K562 (cell line): Measurements from ENCODE around the gene UNC5C.

Experiments
- CCAR2 ChIP-seq: fragments of 200-400 bp; formaldehyde crosslinking; IDR thresholded peaks from 2 replicates; pipeline ENCODE4 v1.6.1; 2017; ENCODE audit warnings: mild to moderate bottlenecking, low read depth, low read length
- HCFC1 ChIP-seq: IDR thresholded peaks from 2 replicates; pipeline ENCODE4 v1.6.1; 2012; ENCODE audit warnings: low read depth, low read length, improper control_type of control experiment
- NONO ChIP-seq, 2 experiments: fragments of 200-400 bp in 1 of 2; fragments of 450-650 bp in 1 of 2; formaldehyde crosslinking in 1 of 2; IDR thresholded peaks; 2 replicates each; pipeline ENCODE4 v1.6.1; 2017; ENCODE audit warnings: low read depth in 2 of 2, mild to moderate bottlenecking in 2 of 2, moderate library complexity in 2 of 2, low read length in 1 of 2
- NR2C2 ChIP-seq, 2 experiments: fragments of 200-800 bp in 1 of 2; sonication (Bioruptor generic) in 1 of 2; sonication (generic) in 1 of 2; formaldehyde crosslinking in 1 of 2; IDR thresholded peaks; 2 replicates each; pipeline versions ENCODE4 v1.6.1 to v1.8.0; 2016 to 2022; ENCODE audit warnings: mild to moderate bottlenecking in 1 of 2, missing compliant biosample characterization in 1 of 2, missing genetic modification characterization in 1 of 2, missing genetic modification reagents in 1 of 2
- POLR2AphosphoS5 ChIP-seq: IDR thresholded peaks from 2 replicates; pipeline ENCODE4 v1.6.1; 2011; ENCODE audit warnings: mild to moderate bottlenecking, low read depth, low read length, moderate library complexity; ENCODE audit not compliant: control insufficient read depth, insufficient read depth
- TF ChIP-seq, protein P1 (sequence below), 2 experiments: IDR thresholded peaks in 1 of 2; conservative IDR thresholded peaks in 1 of 2; 2 replicates each; pipeline ENCODE4 v1.6.1; 2016; ENCODE audit warnings: low read depth in 2 of 2, mild to moderate bottlenecking in 1 of 2, missing compliant biosample characterization in 1 of 2, missing genetic modification characterization in 1 of 2, moderate library complexity in 1 of 2
- TF ChIP-seq, protein P2 (sequence below): sonication (generic); formaldehyde crosslinking; IDR thresholded peaks from 2 replicates; pipeline ENCODE4 v1.5.0; 2020; ENCODE audit warnings: missing genetic modification reagents
- TF ChIP-seq, protein P3 (sequence below): sonication (generic); formaldehyde crosslinking; IDR thresholded peaks from 2 replicates; pipeline ENCODE4 v1.8.1; 2022; ENCODE audit warnings: missing genetic modification reagents
- TF ChIP-seq, protein P4 (sequence below): fragments of 250-450 bp; sonication (Bioruptor Pico); IDR thresholded peaks from 2 replicates; pipeline ENCODE4 v1.8.0; 2021; ENCODE audit warnings: moderate library complexity, mild to moderate bottlenecking, inconsistent platforms
- TF ChIP-seq, protein P5 (sequence below): IDR thresholded peaks from 3 replicates; pipeline ENCODE4 v1.6.1; 2011; ENCODE audit warnings: borderline replicate concordance, mild to moderate bottlenecking; ENCODE audit not compliant: insufficient read length, insufficient read depth

DNA sequence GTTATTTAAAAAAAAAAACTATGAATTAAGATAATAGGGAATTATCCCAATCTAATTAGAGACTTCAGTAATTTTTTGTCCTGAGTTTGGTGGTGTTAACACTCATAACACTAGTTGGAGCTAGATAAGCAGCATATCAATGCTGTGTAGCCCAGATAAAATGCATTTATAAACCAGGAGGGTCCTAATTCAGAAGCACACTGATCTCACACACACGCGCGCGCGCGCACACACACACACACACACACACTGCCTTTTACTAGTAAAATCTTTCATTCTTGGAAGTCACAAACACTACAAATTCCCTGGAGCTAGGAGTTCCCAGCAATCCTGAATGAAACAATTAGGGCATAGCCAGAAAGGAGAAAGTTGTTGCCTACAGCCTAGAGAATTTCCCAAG, 3.2 kb downstream of the UNC5C start:
- TF ChIP-seq POLR2AphosphoS5: no peak
- TF ChIP-seq, protein P1, sequence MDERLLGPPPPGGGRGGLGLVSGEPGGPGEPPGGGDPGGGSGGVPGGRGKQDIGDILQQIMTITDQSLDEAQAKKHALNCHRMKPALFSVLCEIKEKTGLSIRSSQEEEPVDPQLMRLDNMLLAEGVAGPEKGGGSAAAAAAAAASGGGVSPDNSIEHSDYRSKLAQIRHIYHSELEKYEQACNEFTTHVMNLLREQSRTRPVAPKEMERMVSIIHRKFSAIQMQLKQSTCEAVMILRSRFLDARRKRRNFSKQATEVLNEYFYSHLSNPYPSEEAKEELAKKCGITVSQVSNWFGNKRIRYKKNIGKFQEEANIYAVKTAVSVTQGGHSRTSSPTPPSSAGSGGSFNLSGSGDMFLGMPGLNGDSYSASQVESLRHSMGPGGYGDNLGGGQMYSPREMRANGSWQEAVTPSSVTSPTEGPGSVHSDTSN (CRISPR knock-in tag; IDR thresholded peaks at IDR 0.05; ENCODE audit: low read depth): no peak
- TF ChIP-seq, protein P1 (tag; conservative IDR thresholded peaks at IDR 0.05; ENCODE audit: low read depth): no peak
- TF ChIP-seq, protein P2, sequence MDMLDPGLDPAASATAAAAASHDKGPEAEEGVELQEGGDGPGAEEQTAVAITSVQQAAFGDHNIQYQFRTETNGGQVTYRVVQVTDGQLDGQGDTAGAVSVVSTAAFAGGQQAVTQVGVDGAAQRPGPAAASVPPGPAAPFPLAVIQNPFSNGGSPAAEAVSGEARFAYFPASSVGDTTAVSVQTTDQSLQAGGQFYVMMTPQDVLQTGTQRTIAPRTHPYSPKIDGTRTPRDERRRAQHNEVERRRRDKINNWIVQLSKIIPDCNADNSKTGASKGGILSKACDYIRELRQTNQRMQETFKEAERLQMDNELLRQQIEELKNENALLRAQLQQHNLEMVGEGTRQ (CRISPR knock-in tag): no peak
- TF ChIP-seq, protein P3, sequence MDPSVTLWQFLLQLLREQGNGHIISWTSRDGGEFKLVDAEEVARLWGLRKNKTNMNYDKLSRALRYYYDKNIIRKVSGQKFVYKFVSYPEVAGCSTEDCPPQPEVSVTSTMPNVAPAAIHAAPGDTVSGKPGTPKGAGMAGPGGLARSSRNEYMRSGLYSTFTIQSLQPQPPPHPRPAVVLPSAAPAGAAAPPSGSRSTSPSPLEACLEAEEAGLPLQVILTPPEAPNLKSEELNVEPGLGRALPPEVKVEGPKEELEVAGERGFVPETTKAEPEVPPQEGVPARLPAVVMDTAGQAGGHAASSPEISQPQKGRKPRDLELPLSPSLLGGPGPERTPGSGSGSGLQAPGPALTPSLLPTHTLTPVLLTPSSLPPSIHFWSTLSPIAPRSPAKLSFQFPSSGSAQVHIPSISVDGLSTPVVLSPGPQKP: no peak
- TF ChIP-seq, protein P4, sequence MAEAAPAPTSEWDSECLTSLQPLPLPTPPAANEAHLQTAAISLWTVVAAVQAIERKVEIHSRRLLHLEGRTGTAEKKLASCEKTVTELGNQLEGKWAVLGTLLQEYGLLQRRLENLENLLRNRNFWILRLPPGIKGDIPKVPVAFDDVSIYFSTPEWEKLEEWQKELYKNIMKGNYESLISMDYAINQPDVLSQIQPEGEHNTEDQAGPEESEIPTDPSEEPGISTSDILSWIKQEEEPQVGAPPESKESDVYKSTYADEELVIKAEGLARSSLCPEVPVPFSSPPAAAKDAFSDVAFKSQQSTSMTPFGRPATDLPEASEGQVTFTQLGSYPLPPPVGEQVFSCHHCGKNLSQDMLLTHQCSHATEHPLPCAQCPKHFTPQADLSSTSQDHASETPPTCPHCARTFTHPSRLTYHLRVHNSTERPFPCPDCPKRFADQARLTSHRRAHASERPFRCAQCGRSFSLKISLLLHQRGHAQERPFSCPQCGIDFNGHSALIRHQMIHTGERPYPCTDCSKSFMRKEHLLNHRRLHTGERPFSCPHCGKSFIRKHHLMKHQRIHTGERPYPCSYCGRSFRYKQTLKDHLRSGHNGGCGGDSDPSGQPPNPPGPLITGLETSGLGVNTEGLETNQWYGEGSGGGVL (CRISPR knock-in tag): no peak
- TF ChIP-seq NR2C2 (CRISPR knock-in tag; IDR thresholded peaks at IDR 0.05): no peak
- no peak for TF ChIP-seq NR2C2 (tag; IDR thresholded peaks at IDR 0.05)
- no peak for TF ChIP-seq CCAR2
- TF ChIP-seq, protein P5, sequence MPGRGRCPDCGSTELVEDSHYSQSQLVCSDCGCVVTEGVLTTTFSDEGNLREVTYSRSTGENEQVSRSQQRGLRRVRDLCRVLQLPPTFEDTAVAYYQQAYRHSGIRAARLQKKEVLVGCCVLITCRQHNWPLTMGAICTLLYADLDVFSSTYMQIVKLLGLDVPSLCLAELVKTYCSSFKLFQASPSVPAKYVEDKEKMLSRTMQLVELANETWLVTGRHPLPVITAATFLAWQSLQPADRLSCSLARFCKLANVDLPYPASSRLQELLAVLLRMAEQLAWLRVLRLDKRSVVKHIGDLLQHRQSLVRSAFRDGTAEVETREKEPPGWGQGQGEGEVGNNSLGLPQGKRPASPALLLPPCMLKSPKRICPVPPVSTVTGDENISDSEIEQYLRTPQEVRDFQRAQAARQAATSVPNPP: no peak
- TF ChIP-seq HCFC1: no peak
- no peak for TF ChIP-seq NONO (IDR thresholded peaks at IDR 0.05; ENCODE audit: low read depth in 2 of 2, low read length in 1 of 2)
